CD4-positive, alpha-beta T cell treated with Interleukin-4 for 1 hour (primary cell): ENCODE measurements around the gene NPEPL1.
"Not testable (repeated sequence)": the region's sequence is repeated elsewhere in the genome, so short reads cannot be mapped to it uniquely, and the experiment has no call there.

Source experiments
- DNase-seq, 2 donors: peaks; one replicate each; pipeline ENCODE4 v3.0.0-alpha.2; 2020 to 2022

NPEPL1 gene

GRCh38 chr20:58744836-58745235 lies 52.2 kb downstream of the NPEPL1 start:
- DNase-seq: no peak

DNA sequence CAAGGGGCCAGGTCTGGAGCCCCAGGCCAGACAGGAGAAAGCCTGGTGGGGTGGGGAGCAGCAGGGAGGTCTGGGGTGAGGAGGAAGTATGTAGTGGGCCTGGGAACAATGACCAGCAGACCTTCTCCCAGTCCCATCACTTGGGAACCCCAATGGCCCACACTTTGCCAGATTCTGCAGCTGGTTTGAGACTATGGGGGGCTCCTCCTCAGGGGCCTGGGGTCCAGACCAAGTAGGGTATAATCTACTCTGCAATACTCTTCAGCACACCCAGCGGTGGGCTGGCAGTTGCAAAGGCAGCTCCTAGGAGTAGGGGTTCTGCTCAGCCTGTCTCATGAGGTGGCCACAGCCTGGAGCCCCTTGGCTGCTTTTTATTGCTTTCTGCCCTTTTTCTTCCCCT lies 52.8 kb downstream of the NPEPL1 start:
- no peak for DNase-seq

DNA sequence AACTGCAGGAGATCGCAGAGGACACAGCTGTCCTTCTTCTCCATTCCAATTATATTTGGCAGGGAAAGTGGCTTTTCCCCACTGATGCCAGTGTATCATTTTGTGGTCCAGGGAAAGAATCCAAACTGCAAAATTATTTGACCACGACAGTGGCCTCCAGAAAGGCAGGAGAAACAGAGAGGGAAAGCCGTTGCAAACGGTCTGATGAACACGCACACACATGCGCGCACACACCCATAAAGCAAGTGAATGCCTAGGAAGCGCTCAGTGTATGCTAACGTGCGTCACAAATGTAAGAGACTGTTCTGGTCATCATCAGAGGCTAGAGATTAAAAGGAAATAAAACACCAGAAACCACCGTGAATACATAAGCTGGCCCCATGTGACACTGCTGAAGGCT lies 54.0 kb downstream of the NPEPL1 start:
- no peak for DNase-seq

DNA sequence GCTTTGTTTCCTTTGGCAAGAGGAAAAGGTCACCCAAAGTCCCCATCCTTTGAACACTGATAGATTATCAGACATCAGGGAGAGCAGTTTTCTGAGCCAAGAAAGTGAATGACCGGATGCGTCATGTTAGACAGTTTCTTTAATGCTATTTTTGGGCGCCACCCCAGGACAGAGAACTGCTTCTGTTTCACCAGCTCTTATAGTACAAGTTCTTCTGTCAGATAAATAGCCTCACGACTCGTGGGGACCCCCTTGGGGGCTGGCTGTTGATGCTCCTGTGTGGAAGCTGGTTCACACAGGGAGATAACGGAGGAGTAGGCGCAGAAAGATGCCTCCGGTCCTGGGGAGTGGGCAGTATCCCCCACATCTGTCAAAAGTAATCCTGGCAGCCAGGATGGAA lies 54.6 kb downstream of the NPEPL1 start:
- no peak for DNase-seq

DNA sequence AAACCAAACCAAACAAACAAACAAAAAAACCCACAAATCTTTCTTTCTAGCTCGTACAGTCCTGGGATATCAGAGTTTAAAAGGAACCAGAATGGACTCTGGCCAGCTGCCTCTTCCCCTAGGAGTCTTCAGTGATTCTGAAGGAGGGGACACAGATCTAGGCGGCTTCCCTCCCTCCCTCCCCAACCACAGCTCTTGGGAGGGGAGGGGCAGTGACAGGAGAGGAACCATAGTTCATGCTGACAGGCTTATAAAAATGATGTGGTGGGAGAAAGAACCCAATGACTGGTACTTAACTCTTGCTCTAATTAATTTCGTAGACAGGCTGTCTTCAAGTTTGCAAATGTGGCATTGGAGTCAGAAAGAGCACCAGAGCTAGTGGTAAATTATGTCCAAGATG lies 56.0 kb downstream of the NPEPL1 start:
- no peak for DNase-seq

GRCh38 chr20:58749098-58749769 lies 56.6 kb downstream of the NPEPL1 start:
- no peak for DNase-seq

DNA sequence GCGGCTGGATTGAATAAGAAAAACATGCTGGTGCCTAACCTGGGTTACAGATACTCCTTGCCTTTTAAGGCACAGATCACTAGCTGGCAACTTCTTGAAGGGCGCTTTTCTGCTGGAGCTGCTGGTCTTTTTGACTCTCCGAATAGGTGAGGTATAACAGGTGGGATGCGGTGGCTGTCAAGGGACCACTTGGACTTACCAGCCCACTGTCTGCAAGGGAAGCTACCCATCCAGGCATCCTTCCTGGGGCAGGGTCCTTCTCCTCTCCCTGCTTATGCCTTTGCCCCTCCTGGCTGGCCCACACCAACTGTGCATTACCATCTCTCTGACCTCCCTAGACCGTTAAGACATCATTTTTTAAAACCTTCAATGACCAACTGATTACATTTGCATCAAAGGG lies 57.4 kb downstream of the NPEPL1 start:
- no peak for DNase-seq

DNA sequence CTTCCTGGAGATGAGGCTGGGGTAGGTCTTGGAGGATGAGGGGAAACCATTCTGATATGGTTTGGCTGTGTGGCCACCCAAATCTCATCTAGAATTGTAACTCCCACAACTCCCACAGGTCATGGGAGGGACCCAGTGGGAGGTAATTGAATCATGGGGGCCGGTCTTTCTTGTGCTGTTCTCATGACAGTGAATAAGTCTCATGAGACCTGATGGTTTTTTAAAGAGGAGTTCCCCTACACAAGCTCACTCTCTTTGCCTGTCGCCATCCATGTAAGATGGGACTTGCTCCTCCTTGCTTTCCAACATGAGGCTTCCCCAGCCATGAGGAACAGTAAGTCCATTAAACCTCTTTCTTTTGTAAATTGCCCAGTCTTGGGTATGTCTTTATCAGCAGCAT lies 58.1 kb downstream of the NPEPL1 start:
- DNase-seq: not testable (repeated sequence)

DNA sequence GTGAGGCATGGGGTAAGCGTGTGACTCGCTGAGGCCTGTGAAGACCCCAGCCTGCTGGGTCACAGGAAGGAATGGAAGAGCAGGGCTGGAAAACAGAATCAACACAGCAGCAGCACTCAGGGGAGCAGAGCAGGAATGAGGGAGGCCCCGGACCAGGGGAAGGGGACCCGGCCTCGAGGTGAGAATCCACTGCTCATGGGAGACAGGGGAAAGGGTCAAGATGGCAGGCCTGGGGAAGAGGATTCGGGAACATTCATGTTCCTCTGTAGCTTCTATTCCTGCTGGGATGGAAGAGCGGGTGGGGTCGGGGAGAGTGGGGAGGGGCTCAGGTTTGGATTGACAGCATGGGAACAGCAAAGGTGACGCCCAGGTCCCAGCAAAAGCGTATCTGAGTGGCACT lies 59.4 kb downstream of the NPEPL1 start:
- no peak for DNase-seq

DNA sequence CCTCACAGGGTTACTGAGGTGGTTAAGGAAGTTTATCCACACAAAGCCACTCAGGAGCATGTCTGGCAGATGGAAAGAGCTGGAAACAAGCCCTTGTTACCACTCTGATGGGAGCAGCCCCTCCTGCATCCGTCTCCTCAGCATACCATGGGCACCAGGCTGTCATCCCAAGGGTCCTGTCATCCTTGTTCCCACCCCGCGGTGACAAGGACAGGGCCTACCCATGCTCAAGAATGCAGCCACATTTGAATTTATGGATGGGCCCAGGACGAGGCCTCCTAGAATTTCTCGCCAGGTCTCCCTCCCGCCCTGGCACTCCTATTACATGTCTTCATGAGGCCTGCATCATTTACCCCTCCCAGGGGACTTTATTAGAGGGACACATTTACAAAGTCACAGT lies 60.0 kb downstream of the NPEPL1 start:
- DNase-seq: no peak

DNA sequence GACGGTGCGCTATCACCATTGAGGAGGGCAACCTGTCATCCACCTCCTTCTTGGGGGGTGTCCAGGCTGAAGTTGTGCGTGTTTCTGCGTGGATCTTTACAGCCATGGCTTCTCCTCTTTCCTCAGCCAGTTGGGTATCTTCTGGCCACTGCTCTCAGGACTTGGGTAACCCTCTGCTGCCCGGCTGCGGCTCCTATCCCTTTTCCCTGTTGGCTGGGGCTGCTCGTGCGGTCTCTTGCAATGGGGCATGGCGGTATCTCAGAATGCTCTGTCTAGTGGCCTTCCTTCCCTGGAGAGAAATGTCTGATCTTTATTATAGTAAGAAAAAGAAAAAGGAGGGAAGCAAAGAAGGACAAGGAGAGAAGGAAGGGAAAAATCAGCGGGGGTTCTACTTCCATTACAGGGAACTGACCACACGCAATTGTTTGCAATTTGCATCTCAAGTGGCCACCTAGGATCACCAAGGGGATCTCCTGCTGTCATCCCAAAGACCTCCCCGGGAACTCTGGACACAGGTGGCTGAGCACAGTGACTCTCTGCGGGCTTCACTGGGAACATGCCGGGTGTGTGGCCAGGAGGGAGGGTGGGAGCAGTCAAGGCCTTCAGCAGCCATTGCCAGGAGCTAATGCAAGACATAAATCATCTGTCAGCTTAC lies 60.8 kb downstream of the NPEPL1 start:
- no peak for DNase-seq

- no peak for DNase-seq
These were observed 61.4 kb downstream of the NPEPL1 start for GRCh38 chr20:58753922-58754551.

DNA sequence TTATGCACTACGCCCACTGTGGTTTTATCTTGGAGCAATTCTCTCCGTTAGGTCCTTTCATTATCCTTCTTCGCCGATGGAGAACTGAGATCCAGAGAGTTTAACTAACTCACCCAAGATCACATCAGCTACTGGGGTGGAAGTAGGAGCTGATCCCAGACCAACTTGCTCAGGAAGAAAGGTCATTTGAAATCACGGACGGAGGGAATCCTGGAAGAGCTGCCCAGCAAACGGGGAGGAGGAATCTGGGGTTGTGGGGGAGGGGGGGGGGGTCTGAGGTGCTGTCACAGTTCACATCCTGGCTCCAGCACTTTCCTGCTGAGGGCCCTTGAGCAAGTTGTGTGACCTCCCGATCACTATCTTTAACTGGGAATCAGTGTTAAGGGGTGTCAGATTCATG lies 62.0 kb downstream of the NPEPL1 start:
- no peak for DNase-seq

DNA sequence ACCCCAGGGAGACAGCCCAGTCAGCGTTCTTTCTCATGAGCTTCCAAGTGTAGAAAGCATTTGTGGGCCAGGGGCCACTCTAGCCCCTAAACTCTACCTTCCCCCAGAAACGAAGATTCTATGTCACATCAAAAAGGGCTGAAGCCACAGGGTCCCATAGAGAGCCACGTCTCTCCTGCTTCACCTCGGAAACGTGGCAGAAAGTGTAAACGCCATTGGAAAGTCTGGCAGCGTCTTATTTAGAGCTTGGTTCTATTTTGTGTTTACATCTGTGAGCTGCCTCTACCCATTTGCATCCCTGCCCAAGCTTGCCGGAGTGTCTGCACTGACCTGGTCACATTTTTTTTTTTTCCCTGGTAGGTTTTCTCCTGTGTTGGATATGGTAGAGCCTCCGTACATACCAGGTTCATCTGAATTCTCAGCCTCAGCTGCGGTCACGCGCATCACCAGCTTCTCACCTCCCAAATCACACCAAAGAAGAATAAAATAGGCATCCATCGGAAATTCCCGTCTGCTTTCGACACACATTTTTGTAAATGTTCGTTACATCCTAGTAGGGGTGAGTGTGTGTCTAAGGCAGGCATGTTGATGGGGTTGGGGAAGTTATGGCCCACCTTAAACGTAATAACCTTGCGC lies 62.6 kb downstream of the NPEPL1 start:
- DNase-seq: no peak

DNA sequence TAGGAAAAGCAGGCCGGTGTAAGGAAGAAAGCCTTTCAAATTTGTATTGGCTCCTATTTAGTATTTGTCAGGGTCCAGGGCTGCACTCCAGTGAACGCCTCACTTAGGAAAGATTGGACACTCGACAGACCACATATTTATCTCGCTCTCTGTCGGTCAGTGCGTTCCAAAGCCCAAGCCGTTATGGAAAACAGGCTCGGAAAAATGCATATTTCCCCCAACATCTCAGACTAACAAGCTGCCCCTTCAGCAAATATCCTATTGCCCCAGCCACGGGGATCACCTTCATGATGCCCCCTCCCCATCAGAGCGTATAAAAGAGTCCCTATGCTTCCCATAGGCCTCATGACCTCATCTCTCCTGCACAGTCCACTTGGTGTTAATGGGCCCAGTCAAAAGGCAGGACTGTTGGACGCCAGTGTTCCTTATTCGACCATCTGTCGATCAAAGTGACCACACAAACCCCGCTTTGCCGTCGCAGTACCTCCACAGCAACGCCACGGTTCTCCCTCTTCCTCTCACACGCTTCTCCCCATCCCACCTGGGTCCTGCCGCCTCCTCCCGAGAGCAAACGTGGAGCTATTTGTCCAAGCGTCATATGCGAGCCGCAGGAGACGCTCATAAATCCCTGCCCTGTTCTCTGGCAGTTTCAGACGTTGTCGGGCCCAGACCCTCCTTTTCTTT lies 63.3 kb downstream of the NPEPL1 start:
- no peak for DNase-seq

DNA sequence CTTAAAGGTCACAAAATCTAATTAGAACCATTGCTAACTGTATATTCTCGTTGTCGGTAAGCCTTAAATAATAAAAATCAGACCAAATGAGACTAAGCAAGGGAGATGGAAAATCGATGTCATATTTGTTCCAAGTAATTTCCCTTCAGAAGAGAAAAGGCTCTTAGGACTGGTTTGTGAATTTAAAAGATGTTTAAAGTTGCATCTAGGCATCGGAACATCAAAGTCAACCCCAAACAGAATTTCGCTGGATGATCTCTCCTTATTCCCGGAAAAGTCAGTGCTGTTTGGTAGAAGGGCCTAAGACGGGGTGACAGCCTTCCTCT lies 63.8 kb downstream of the NPEPL1 start:
- DNase-seq: no peak

DNA sequence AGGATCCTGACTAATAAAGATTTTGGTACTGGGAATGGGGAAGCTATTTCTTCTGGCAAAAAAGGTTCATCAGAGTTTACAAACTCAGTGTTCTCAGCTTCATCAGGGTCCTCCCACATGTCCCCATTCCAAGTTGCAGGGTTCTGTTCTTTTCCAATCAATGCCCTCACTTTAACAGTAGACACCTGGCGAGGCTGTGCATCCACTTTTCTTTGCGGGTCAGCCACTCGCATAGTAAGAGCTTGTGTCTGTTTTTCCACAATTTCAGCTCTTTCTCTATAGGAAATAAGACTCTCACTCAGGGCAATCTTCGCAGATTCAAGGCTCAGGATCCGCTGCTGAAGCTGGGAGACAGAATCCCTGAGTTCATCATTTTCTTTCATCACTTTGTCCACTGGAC lies 65.0 kb downstream of the NPEPL1 start:
- DNase-seq: not testable (repeated sequence)

DNA sequence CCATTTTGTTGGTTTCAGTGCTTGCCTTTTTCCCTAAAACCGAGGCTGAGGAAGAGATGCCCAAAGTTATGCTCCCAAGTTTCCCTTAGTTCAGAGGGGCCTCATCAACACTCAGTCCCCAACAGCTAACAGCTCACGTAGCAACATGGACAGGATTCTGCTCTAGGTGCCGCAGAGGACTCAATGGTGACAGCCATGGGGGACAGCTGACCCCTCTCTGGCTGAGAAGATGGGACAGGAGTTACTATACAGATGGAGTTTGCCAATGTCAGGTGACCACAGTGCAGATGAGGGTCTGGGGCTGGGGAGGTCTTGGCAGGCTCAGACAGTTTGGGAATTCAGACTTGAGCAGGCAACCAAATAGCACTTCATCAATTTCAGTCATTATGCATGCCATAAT lies 67.3 kb downstream of the NPEPL1 start:
- DNase-seq: no peak

DNA sequence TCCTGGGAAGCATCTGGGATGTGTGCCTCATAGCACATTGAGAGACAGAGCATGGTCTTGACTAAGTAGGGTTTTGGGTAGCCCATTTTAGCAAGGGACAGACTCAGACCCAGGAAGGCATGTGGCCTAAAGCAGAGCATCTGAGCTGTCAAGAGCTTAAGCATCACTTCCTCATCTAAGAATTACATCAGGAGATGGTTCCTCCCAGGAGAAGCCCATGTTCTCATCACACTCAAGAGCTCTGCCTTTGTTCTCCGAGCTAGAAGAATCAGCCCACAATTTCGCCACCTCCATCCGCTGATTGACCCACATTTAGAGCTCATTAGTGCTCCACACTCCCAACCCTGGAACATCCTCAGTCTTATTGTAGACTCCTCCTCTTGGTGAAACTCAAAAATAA lies 68.3 kb downstream of the NPEPL1 start:
- DNase-seq: no peak

DNA sequence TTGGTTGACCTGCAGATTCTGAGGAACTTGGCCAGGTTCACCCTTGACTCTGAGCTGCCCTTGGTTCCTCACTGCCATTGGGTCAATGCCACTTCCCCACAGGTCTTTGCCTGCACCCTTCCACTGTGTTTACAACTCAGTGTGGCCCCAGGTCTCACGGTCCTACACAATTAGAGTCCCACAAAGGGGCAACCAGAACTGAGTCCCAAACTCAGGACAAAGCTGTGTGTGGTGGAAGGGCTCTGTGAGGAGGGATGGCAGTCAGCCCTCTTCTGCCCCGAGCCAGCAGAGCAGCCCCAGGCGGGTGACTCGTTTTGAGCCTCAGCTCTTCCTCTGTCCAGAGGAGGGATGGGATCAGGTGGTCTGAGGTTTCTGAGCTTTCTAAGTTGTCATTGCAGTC lies 69.5 kb downstream of the NPEPL1 start:
- no peak for DNase-seq

DNA sequence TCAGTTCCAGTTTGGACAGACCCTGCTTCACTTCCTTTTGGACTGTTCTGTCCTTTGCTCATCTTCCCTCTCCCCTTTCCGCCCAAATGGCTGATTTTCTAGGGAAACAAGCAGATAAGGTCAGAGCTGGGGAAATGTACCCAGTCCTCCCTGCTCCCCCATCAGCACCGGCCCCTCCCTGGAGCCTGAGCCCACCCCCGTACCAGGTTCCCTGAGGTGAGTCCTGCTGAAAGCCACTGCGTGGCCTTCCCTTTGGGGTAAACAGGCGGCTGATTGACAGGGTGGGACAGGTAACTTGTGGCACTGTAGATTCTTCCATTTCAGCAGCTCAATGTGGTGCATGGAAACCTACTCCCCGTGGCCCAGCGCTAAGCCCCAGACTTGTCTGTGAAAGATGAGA lies 70.5 kb downstream of the NPEPL1 start:
- no peak for DNase-seq
